ENCODE data around the gene ALDH3A2.

DNA sequence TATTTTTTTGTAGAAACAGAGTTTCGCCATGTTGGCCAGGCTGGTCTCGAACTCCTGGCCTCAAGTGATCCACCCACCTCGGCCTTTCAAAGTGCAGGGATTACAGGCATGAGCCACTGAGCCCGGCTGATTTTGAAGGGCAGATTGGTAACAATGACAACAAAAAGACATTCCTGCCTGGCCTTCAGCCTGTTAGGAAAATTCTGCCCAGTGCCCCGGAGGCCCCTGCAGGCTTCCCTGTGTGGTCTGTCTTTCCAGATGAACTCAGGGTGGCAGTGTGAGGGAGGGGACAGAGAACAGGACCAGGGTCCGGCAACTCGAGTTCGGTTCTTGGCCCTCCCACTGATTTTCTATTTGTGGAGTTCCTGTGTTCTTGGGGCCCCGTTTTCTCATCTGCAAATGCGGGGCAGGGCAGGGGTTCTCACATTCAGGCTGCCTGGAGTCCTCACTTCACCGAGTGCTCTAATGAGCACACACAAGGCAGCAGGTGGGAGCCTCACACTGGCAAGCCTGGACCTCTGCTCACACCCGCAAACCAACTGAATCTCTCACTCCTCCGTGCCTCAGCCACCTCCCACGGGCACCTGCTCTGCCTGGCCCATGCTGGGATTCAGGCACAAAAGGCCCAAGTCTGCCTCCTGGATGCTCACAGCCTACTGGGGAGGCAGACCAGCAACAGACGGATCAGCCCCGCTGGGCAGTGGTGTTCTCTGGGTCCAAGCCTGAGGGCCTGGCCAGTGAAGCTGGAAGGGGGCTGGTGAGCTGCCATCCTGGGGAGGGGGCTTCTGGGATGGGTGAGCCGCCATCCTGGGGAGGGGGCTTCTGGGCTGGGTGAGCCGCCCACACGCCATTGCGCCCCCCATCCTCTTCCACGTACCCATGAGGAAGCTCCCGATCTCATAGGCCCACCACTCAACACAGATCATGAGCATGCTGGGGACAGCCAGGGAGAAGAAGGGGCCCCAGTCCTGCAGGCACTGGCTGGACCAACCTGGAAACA, 57.5 kb downstream of the ALDH3A2 start:
- TF ChIP-seq CTCF (IDR thresholded peaks at IDR 0.05) (no peak), POLR2A (IDR thresholded peaks at IDR 0.05) (no peak)
